ENCODE data around the gene RASSF8.

DNA sequence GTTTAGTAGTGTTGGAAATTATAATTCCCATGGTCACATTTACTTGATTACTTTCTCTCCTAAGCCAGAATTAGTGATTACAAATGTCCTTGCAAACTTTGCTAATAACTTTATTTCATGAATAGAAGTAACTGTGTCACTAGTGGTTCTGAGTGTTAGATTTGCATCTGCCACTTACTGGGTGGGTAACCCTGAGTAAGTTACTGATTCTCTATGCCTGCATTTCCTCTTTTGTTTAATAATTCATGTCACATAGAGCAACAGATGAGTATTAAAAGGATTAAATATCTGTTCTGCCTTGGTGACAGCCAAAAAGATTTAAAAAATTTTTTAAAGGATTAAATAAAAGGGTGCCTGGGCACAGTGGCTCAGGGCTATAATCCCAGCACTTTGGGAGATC, 87.7 kb downstream of the RASSF8 start:
- TF ChIP-seq, protein P1, sequence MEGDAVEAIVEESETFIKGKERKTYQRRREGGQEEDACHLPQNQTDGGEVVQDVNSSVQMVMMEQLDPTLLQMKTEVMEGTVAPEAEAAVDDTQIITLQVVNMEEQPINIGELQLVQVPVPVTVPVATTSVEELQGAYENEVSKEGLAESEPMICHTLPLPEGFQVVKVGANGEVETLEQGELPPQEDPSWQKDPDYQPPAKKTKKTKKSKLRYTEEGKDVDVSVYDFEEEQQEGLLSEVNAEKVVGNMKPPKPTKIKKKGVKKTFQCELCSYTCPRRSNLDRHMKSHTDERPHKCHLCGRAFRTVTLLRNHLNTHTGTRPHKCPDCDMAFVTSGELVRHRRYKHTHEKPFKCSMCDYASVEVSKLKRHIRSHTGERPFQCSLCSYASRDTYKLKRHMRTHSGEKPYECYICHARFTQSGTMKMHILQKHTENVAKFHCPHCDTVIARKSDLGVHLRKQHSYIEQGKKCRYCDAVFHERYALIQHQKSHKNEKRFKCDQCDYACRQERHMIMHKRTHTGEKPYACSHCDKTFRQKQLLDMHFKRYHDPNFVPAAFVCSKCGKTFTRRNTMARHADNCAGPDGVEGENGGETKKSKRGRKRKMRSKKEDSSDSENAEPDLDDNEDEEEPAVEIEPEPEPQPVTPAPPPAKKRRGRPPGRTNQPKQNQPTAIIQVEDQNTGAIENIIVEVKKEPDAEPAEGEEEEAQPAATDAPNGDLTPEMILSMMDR (IDR thresholded peaks at IDR 0.05): no peak
- TF ChIP-seq POLR2A (IDR thresholded peaks at IDR 0.05; ENCODE audit: low read depth): no peak

All from esophagus muscularis mucosa (tissue), 3 donors.